NCI-H1436 treated with DMSO at 0.1 percent for 48 hours (cell line): Measurements from ENCODE around the gene PCP4.

Experiments
- DNase-seq: peaks from one replicate; lab custom pipeline; 2025; lab: John Stamatoyannopoulos, UW

The PCP4 gene

DNA sequence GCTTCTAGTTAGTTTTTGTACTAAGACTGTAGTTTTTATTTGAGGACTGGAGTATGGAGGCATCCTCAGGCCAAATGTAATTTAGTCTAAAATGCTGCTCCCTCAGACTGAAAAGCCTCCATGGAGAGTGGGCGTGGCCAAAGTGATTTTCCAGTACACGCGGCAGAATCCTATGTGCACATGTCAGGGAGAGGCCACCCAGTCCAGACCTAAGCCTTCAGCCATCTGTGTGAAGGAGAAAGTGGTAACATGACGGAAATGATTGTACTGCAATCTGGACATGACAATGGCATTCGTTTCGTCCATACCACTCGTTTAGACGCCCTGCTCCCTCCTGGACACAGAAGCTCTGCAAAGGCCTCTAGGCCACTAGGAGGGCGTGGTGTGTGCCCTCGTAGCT is 56.2 kb downstream of the PCP4 start:
- DNase-seq, result no peak

DNA sequence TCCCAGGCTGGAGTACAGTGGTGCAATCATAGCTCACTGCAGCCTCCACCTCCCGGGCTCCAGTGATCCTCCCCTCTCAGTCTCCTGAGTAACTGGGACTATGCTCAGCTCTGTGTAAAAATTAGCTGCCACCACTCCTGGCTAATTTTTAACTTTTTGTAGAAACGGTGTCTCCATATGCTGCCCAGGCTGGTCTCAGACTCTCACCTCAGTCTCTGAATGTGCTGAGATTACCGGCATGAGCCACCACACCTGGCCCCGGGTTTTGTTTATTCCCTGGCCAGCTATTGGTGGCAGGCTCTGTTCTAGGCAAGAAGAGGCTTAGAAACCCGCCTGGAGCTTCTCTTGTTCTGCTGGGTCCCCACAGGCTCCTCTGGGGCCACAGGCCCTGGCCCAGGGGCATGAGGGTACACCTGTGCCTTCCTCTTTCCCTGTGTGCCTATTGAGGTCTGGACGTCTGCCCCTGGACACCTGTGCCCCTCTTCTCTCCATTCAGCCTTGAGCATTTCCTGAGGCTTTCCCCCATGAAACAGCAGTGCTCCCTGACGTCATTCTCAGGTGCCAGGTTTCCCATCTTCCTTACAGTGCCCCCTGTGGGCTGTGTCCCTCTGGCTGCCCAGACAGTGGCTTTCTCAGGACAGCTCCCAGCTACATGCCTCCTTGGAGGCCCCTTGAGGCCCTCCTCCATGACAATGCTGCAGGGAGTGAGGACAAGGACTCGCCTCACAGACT is 57.5 kb downstream of the PCP4 start:
- DNase-seq, result no peak

DNA sequence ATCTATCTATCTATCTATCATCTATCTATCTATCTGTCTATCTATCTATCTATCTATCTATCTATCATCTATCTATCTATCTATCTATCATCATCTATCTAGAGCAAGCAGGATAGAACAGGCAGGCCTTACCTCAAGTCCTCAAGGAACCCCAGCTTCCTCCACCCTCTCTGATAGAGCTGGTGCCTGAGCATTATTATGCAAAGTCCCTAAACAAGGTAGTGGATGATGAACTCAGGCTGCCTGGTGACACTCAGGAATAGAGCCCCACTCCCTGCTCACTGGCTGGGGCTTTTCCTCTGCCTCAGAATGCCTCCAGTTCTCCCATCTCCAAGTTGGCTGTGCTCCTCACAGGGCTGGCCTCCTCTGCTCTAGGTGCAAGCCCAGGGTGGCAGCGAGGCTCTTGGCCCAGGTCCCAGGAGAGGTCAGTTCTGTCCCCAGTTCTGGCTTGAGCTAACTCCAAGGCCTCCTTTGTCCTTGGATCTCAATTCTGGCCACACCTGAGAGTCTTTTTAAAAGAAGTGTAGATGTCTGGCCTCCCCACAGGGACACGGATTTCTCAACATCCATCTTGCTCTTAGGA is 60.2 kb downstream of the PCP4 start:
- DNase-seq, result no peak

DNA sequence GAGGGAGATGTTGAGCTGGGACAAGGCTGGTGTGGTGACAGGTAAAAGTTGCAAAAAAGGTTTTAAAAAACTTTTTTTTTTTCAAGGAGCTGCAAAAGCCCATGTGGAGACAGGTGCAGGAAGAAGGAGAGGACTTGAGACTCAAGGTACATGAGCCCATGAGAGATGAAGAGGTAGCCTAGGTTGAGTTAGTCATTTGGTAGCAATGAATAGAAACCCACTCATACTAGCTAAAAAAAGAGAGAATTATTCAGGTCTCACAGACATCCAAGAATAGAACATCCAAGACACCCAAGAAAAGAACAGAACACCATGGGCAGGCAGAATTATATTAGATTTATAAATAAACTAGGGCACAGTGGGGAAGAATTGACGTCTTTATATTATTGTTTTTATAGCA is 65.1 kb downstream of the PCP4 start:
- no peak for DNase-seq

DNA sequence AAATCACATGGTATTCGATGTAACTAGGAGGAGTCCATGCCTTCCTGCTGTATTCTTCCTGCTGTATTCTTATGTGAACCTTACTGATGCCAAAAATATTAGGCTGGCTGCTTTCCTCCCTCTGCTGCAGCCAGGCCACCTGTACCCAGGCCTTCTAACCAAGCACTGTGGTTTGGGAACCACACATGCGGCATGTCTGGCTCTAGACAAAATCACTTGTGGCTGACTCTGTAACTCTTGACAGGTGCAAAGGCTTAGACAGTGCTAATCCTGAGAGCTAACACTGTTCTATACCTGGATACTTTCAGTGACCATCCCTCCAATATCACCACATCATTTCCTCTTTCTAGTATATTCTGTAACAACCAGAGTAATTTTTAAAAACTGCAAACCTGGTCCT is 67.7 kb downstream of the PCP4 start:
- no peak for DNase-seq

DNA sequence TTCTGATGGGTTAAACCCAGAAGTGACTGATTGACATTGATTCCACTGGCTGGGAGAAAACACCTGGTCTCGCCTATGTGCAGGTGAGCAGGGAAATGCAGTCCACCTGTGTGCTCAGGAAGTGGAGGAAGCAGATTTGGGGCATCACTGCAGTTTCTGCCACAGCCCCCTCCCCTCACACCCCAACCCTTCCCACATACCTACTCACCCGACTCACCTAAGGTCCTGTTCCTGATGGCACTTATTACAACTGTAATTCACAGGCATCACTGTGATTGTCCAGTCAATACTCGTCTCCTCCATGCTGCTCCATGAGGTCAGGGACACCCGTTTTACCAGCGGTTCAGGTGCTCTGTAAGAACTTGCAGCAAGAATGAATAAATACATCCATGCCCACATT is 68.5 kb downstream of the PCP4 start:
- no peak for DNase-seq

DNA sequence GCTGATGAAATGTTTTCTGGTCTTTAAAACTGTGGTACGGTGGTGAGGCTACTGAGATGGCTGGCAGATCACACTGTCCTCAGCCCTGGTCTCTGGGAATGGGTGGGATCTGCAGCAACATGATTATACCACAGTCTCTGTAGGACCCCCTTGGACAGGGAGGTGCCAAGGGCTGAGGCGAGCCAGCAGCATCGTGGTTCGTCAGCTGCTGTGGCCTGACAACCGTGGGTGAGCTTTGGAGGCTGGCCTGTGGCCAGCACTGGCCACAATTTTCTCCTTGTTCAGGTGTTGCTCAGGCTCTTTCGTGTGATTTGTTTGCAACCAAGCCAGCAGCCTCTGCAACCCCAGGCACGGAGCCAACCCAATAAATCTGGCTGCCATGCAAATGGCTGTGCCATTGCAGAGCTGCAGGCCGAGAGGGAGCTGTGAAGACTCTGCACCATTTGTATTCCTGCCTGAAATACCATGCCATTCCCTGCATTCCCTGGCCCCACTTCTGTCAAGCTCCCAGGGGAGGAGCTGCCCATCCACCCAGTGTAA is 70.9 kb downstream of the PCP4 start:
- no peak for DNase-seq

DNA sequence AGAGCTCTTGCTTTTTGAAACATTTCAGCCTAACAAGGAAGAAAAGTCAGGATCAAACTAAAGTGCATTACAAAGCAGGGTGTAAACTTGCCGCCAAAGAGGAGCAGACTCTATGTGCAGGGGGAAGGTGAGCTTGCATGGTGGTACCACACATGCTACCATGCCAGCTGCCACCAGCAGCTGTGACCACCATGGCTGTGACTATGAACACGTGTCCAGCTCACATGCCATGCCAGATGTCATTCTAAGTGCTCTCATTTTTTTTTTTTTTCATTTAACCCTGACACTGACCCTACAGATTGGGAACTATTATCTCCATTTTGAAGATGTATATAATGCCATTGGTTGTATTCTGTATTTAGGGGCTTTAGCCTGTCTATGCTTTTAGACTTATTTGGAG is 79.0 kb downstream of the PCP4 start:
- DNase-seq, result no peak

DNA sequence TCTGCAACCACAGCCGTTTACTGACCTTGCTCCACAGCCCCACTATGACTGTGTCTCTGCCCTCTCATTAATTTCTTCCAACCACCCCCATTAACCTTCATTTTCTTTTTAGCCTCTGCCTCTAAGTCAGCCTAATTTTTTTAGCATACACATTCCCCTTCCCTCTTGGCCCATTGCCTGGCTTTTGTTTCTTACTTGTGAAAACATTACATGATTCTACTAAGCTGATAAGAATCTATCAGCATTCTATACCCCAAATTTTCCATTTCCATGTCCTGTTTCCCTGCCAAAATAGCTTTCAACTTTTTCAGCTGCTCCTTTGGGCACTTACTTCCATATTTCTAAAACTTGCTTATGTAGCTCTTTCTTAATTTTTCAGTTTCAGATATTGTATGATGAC is 79.8 kb downstream of the PCP4 start:
- no peak for DNase-seq

DNA sequence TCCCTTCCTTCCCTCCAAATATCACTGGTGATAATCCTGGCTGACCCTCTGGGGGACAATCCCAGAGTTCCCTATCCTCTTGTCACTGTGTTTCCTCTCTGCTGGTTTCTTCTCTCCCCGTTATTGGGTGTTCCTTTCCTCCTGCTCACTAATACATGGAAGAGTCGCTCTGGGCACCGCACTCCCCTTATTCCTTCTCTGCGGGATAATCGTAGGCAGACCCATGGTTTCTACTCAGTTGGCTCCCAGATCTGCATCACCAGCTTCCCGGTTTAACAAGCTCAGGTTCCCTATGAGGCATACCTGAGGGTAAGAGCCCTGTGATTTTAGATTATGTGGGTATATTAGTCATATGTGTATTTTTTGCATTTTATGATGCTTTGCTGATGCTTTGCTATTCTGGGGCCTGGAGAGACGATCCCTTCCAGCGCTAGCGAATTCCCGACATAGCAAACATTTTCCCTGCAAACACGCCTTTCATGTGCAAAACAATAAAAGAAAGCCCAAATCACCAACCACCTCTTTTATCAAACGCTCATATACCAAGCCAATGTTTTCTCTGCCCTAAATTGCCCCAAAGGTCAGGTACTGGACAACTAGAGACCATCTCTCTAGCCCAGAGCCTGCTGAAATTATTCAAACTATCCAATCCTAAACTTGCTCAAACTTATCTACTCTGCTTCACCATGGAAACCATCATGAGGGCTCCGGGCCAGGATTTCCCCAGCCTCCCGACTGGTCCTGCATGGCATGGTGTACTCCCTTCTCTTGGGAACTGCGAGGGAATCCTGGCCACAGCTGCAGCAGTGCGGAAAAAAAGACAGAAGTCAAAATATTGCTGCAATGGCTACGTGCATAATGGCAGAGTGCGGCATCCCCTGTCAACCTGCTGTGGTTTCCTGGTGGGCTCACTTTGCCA is 84.2 kb downstream of the PCP4 start:
- DNase-seq, result no peak

DNA sequence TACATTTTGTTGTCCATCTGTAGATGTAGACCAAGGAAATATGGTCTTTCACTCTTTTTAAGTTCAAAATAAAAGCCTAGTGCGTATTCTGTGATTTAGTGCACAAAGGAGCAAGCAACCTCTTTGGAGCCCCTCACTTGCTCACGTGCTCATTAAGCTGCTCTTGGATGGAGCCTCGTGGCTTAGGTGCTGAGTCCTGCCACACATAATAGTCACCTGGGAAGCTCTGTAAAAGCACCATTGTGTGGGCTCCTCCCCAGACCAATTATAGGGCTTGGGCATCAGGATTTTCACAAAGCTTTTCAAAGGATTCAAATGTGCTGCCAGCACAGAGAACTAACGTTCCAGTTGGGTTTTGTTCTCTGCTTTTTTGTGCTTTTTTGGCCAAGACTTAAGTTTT is 85.0 kb downstream of the PCP4 start:
- peak; percentile 13 for DNase-seq

DNA sequence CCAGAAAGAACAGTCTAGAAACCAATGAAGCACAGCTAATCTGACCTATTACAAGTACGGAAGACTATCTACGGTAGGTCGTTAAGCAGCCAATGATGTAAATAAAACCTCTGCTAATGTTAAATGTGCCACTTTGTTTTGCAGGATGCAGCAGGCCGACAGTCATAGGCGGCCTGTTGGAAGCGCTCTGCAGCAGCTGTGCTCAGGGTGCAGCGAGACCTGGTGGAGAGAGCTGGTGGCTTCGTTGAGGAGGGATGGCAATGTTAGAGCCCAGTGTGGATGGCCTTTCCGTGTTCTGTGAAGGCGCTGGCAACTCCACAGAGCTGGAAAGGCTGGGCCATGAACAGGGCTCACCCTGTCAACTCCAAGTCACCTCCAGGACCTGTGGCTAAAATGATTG is 87.3 kb downstream of the PCP4 start:
- DNase-seq, result no peak

DNA sequence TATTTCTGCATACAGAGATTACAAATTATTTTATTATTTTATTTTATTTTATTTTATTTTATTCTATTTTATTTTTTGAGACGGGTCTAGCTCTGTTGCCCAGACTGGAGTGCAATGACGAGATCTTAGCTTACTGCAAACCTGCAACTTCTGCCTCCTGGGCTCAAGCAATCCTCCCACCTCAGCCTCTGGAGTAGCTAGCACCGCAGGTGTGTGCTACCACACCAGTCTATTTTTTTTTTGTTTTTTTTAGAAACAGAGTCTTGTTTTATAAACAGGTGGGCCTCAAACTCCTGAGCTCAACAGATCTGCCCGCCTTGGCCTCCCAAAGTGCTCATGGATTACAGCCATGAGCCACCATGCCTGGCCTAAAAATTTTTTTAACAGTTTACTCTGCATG is 88.1 kb downstream of the PCP4 start:
- no peak for DNase-seq

DNA sequence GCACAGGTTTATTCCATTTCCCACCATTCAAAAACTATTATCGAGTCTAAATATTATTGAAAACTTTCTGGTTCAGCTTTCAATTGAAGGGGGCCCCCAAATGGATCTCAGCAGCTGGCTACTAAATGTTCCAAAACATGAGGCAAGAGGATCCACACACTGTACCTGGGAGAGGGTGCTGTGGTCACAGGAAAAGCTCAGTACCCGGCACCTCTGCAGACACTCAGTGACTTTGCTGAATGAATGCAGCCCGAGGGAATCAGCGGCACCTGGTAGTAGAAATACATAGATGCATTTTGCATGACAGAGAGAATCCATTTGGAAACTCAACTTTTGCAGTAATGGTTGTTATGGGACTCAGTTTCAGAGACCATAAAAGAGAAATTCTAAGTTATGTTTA is 89.3 kb downstream of the PCP4 start:
- no peak for DNase-seq

DNA sequence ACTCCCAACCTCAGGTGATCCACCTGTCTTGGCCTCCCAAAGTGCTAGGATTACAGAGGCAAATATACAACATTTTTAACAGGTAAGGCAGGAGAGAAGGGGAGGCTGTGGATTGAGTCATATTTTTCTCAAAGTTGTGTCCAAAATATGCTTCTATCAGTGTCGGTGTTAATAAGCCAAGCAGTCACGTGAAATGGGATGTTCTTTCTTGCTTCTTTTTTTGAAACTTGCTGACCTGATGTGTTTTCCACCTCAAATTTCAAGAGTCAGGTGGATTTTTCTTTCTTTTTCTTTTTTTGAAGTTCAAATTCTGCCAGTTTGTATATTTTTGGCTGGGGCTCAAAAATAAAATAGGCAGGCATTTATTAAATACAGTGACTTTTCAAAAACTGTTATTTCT is 91.5 kb downstream of the PCP4 start:
- no peak for DNase-seq

DNA sequence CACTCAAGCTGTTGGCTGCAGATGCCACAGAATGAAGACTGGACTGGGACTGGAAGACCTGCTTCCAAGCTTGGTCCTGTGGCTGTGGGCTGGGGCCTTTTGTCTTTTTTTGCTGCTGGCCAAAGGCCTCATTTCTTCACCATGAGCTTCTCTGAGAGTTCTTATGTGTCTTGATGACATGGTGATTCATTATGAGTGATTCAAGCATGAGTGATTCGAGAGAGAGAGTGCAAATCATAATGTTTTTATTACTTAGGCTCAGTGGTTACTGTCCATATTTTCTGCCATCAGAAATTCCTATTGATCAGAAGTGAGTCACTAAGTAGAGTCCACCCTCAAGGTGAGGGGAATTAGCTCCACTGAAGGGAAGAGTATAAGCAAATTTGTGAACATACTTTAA is 94.0 kb downstream of the PCP4 start:
- DNase-seq, result no peak

DNA sequence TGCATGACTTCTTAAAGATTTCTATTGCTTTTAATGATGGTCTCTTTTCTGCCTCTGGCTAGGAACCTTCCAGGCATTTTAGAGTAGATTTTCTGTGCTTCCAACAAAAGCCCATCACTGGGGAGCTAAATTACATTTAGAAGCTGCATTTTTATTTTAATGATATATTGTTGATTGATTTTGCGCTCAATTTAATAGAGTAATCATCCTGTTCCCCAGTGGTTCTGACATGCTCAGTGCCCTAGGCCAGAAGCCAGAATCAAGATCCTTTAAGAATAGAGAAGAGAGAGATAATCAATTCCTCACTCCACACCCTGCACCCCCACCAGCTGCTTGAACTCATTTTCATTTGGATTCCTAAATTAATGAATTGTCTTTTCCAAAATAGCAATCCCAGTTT is 97.8 kb downstream of the PCP4 start:
- no peak for DNase-seq

DNA sequence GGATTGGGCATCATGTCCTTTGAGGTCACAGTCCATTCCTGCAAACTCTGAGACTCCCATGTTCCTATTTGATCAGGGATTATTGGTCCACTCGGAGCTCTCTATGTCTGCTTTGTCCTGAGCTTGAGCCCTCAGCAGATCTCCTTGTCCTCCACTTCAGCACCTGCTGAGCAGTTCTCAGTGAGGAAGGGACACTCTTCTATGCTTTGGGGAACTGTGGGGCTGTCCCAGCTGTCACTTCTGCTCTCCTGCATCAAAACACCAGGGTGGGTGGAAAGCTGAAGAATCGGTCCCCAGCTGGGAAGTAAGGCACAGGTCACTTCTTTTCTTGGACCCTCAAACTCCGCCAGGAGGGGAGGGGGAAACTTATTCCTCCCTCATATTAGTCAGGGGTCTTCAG is 99.5 kb downstream of the PCP4 start:
- DNase-seq, result no peak

DNA sequence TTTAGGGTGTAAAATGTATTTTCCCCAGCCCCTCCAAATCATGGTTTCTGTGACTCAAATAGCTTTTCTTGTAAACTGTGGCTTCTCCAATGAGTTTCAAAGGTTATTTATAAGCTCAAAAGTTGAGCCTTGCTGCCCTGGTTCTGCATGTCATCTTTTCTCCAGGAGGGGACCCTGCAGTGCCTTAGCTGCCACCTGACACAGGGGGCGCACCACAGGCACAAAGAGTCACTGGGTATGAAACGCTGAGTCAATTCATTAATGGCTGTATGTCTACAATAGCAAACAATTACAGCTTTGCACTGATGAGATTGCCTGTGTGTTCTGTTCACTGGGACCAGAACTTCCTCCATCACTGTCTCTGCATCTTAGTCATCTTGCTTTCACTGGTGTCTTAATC is 100.8 kb downstream of the PCP4 start:
- no peak for DNase-seq

DNA sequence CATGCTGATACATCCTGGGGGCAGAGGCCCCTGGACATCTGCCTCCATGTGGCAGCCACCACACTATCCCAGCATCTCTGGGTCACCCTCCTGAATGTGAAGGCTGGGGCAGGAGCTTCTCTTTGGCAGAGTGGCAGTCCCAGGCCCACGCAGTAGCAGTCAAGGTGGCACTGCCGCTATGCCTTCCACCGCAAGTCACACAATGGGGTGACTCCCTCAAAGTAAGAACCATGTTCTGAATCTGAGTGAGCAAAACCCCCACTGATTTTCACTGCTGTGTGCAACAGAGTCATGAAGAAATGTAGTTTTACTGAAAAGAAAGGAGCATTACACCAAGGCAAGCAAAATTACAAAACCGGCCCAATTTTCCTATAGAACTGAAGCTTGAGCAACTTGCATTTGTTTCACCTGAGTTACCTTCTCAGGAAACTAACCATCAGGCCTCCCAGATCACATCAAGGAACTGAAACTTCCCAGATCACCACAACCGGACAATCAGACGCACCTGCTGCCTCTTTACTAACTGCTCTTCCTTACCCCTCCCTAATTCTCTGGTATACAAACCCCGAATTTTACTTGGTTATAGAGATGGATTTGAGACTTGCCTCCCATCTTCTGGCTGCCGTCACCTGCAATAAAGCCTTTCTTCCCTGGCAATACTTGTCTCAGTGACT is 102.6 kb downstream of the PCP4 start:
- no peak for DNase-seq

DNA sequence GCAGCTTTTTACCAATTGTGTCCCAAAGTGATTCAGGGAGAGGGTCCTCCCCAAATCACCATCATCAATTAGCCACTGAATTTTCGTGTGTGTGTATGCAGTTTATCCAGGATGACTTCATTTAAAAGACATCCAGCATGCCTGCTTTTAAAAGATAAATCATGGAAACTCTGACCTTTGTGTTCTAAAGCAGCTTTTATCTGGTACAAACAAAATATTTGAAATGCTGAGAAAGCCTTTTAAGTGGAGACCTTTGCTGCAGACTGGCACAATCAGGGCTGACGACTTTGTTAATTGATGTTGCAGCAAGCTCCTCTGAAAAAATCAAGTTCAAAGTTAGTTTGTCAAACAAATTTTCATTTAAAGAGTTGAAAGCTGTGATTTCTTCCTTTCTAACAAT is 104.7 kb downstream of the PCP4 start:
- no peak for DNase-seq

DNA sequence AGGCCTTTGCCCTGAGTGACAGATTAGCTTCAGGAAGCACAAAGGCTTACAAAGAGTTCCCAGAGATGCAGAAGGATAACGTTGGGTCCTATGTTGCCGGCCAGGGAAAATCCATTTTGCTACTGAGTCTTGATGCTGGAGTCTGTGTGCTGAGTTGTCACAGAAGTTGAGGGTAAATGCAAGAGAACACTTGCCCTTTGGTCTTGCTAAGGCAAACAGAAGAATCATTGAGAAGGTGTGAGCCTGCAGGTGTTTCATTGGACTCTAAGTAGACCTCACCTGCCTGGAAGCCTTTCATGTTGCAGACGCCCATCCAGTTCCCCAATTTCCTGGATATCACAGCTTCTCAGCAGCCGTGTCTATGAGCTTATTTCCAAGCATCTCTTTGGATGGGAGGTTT is 105.2 kb downstream of the PCP4 start:
- DNase-seq, result no peak
